Prostate gland (tissue), 2 donors: ENCODE results near the gene CIT. TPM values are rescaled to one million over a fixed set of nuclear protein-coding genes. Genes with fewer than 3 reads are reported as not detected.

ENCODE experiments used
- DNase-seq: peaks from one replicate; pipeline ENCODE4 v3.0.0-alpha.2; 2019; ENCODE audit warnings: low spot score
- H3K27ac ChIP-seq, 2 donors: fragments of 200-600 bp; sonication (generic); 2 replicates each; pipeline ENCODE4 v1.5.1; 2017 to 2019
- H3K27me3 ChIP-seq: fragments of 200-600 bp; sonication (generic); replicated peaks from 2 replicates; pipeline ENCODE4 v1.5.1; 2019; ENCODE audit not compliant: insufficient read depth
- H3K36me3 ChIP-seq, 2 donors: fragments of 200-600 bp; sonication (generic); 1 replicate in 1 of 2; 2 replicates in 1 of 2; pipeline versions ENCODE4 v1.5.1 to v1.8.1; 2017 to 2019
- H3K4me1 ChIP-seq: fragments of 200-600 bp; sonication (generic); replicated peaks from 2 replicates; pipeline ENCODE4 v1.5.1; 2019
- H3K4me3 ChIP-seq, 2 donors: fragments of 200-600 bp; sonication (generic); 2 replicates each; pipeline ENCODE4 v1.5.1; 2017 to 2019
- H3K9me3 ChIP-seq: fragments of 200-600 bp; sonication (generic); 2 replicates; pipeline ENCODE4 v1.5.1; 2017
- POLR2A ChIP-seq: fragments of 450-650 bp; IDR thresholded peaks from one replicate; pipeline ENCODE4 v1.6.1; 2016; ENCODE audit warnings: antibody characterized with exemption, mild to moderate bottlenecking
- POLR2AphosphoS5 ChIP-seq: sonication (generic); formaldehyde crosslinking; IDR thresholded peaks from one replicate; pipeline ENCODE4 v1.6.1; 2017; ENCODE audit warnings: antibody characterized with exemption
- WGBS: methylation state at CpG from one replicate; pipeline ENCODE4 v1.1.5; 2018; 5-methylcytosine and 5-hydroxymethylcytosine counted together
- intact Hi-C: fragments of 100-400 bp; cut with DNase I; formaldehyde crosslinking; loops from one replicate; pipeline ENCODE4 v1.14.2; 2022
- total RNA-seq, 2 donors: library from RNA; depleted of rRNA; stranded (reverse); fragments of >200 nt; gene quantifications; one replicate each; pipeline ENCODE4 v1.1.0, GENCODE V29; 2016
- TF ChIP-seq, protein P1 (sequence below), 4 experiments: fragments of 200-600 bp in 2 of 4; fragments of 450-650 bp in 2 of 4; sonication (generic) in 2 of 4; IDR thresholded peaks; 1 replicate in 3 of 4; 2 replicates in 1 of 4; pipeline ENCODE4 v1.5.1; 2016 to 2019; ENCODE audit warnings: antibody characterized with exemption in 4 of 4, mild to moderate bottlenecking in 2 of 4, moderate library complexity in 2 of 4

The CIT gene
- total RNA-seq, 2 donors from 2014 or later: 2.6 to 13.1 TPM

DNA sequence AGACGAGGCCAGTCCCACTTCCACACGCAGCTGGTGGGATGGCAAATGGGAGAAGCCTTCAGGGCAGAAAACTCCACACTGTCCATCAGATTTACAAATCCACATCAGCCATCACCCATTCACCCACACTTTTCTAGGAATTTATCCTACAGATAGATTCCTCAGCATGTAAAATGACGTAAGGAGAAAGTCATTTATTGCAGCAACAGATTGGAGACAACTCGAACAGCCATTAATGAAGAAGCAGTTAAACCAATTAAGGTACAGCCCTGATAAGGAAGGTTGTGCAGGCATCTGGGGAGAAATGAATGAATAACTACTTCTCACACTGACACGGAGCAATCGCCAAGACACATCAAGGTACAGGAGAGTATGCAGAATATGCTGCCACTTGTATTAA, 183.0 kb downstream of the CIT start:
- Histone ChIP-seq H3K4me3 (no peak overlapping the region), H3K27ac (no peak overlapping the region), H3K4me1 (no peaks in the 10 kb centered on the region), H3K9me3 (no peaks in the 10 kb centered on the region), H3K36me3 (no peaks in the 10 kb centered on the region), H3K27me3 (no peaks in the 10 kb centered on the region)
- intact Hi-C loops: no loop called here
- 91% methylated on average over 6 of the region's 6 CpGs for WGBS
- no peak for DNase-seq
- TF ChIP-seq, protein P1, sequence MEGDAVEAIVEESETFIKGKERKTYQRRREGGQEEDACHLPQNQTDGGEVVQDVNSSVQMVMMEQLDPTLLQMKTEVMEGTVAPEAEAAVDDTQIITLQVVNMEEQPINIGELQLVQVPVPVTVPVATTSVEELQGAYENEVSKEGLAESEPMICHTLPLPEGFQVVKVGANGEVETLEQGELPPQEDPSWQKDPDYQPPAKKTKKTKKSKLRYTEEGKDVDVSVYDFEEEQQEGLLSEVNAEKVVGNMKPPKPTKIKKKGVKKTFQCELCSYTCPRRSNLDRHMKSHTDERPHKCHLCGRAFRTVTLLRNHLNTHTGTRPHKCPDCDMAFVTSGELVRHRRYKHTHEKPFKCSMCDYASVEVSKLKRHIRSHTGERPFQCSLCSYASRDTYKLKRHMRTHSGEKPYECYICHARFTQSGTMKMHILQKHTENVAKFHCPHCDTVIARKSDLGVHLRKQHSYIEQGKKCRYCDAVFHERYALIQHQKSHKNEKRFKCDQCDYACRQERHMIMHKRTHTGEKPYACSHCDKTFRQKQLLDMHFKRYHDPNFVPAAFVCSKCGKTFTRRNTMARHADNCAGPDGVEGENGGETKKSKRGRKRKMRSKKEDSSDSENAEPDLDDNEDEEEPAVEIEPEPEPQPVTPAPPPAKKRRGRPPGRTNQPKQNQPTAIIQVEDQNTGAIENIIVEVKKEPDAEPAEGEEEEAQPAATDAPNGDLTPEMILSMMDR (IDR thresholded peaks at IDR 0.05): no peak

DNA sequence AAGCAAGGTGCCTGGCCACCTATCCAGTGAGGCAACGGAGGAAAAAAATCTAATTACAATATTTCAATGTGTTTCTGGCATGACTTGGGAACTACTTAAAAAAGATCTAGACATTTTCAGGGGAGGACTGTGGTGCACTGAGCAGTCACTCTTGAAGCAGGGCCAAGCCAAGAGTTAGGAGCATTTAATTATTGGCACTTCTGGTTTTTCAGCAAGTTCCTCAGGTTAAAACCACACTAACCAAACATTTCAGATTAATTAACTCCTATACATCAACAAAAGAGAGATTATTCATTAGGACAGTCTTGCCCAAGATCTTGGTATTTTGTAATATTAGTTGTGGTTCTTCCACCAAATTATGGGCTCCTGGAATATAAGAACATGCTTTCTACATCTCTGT, 183.6 kb downstream of the CIT start:
- Histone ChIP-seq H3K27me3 (no peaks in the 10 kb centered on the region), H3K4me3 (no peak overlapping the region), H3K9me3 (no peaks in the 10 kb centered on the region), H3K4me1 (no peaks in the 10 kb centered on the region), H3K36me3 (no peaks in the 10 kb centered on the region), H3K27ac (no peak overlapping the region)
- intact Hi-C loops: no loop called here
- no peak for TF ChIP-seq POLR2AphosphoS5
- no peak for DNase-seq
- WGBS: 33% methylated on average over 1 of the region's 1 CpG

DNA sequence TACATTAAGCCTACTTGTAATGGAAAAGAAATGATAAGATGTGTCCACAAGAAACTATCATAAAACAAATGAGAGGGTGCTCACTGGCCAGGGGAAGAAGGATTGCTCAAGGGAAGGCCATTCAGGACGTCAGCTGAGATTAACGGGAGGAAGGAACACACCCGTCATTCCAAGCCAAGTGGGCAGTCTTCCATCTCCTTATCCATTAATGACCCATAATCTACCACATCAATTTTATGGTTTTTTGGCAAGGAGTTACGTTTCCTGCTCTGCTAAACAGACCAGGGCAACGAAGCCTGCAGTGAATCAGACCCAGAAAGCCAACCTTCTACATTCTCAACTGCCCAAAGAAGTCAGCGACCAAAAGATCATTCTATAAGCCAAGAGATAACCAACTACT, 184.1 kb downstream of the CIT start:
- intact Hi-C loops: no loop called here
- no peaks in the 10 kb centered on the region for H3K4me1 ChIP-seq
- TF ChIP-seq POLR2AphosphoS5: peak; percentile 96
- TF ChIP-seq POLR2A: no peak
- H3K27me3 ChIP-seq: no peaks in the 10 kb centered on the region
- no peaks in the 10 kb centered on the region for H3K9me3 ChIP-seq
- no peak overlapping the region for H3K27ac ChIP-seq
- H3K4me3 ChIP-seq: no peak overlapping the region
- DNase-seq: peak; percentile 87
- H3K36me3 ChIP-seq: no peaks in the 10 kb centered on the region
- WGBS: 6% methylated on average over 6 of the region's 6 CpGs

DNA sequence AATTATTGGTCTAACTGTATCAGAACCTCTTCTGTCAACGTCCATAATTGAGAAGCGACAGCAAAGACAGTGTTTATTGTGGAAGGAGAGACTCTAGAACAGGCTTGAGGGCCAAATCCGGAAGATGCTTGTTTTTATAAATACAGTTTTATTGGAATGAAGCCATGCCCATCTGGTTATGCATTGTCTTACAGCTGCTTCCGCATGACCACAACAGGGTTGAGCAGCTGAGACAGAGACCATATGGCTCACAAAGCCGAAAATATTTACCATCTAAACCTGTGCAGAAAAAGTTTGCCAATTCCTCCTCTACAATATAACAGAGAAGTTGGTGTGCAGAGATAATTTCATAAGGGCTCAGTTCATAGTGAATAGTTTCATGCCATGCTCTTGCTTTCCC, 184.7 kb downstream of the CIT start:
- no peaks in the 10 kb centered on the region for H3K27me3 ChIP-seq
- H3K36me3 ChIP-seq: no peaks in the 10 kb centered on the region
- DNase-seq: no peak
- TF ChIP-seq, protein P1 (IDR thresholded peaks at IDR 0.05): no peak
- TF ChIP-seq POLR2A: no peak
- no peak for TF ChIP-seq POLR2AphosphoS5
- H3K27ac ChIP-seq: no peak overlapping the region
- no peaks in the 10 kb centered on the region for H3K4me1 ChIP-seq
- intact Hi-C loops: no loop called here
- H3K9me3 ChIP-seq: no peaks in the 10 kb centered on the region
- WGBS: 51% methylated on average over 5 of the region's 5 CpGs
- no peak overlapping the region for H3K4me3 ChIP-seq

DNA sequence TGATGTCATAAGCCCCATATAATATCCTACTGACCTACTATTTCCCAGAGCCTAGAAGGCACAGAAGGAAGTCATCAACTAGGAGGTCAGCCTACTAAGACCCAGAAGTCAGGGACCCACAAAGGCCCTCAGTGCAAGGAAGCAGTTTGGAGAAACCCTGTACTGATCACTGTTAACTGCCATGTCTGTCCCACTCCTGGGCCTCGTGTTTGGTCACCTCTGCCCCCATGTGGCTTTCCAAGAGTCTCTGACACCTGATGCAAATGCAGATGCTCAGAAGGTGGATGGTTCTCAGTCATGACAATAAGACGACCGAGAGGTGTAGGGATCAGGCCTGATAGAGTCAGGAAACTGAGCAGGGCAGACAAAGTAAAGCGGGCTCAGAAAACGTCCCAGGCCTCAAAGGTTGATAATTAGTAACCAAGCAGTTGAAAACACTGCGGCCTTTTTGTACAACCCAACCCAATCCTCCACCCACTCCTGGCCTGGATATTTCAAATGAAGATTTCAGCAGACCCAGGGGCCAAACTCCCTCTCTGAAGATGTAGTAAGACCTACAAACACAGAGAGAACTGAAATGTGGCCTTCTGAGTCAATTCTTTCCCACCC, 185.8 kb downstream of the CIT start:
- H3K4me3 ChIP-seq: no peak overlapping the region
- DNase-seq: no peak
- H3K27me3 ChIP-seq: no peaks in the 10 kb centered on the region
- no peaks in the 10 kb centered on the region for H3K36me3 ChIP-seq
- TF ChIP-seq, protein P1 (IDR thresholded peaks at IDR 0.05): no peak
- TF ChIP-seq POLR2A (no peak), POLR2AphosphoS5 (no peak)
- H3K27ac ChIP-seq: no peak overlapping the region
- H3K9me3 ChIP-seq: no peaks in the 10 kb centered on the region
- 94% methylated on average over 6 of the region's 6 CpGs for WGBS
- no peaks in the 10 kb centered on the region for H3K4me1 ChIP-seq
- intact Hi-C loops: no loop called here

DNA sequence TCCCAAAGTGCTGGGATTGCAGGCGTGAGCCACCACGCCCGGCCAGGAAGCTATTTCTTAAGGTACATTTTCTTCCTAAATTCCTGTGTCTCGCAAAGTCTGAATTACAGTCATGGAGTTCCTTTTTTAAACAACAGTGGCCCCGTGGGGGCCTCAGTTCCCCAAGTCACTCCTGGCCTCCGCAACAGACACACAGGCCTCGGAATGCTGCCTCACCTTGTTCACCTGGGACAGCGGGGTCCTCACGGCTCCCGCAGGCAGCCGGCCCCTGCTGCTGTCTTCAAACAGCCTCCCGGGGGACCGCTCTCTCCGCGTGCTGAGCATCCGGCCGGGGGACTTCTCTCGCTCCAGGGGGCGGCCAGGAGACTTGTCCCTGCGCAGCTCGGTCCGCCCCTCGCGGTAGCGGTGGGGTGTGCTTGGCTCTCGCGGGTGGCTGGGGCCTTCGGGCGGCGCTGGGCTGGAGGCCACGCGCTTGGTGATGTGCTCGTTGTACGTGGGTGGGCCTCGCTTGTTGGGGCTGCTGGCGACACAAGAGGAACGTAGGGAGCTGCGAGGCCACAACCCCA, 187.1 kb downstream of the CIT start:
- Histone ChIP-seq H3K27me3 (no peaks in the 10 kb centered on the region), H3K9me3 (no peaks in the 10 kb centered on the region), H3K36me3 (no peaks in the 10 kb centered on the region), H3K4me3 (no peak overlapping the region), H3K27ac (no peak overlapping the region), H3K4me1 (no peaks in the 10 kb centered on the region)
- intact Hi-C loops: no loop called here
- WGBS: 98% methylated on average over 37 of the region's 38 CpGs
- no peak for DNase-seq
- TF ChIP-seq, protein P1 (IDR thresholded peaks at IDR 0.05): no peak
- TF ChIP-seq POLR2A (no peak), POLR2AphosphoS5 (no peak)
